Lower leg skin (tissue), 4 donors: ENCODE results near the gene CATSPER1. TPM values are rescaled to one million over a fixed set of nuclear protein-coding genes. Genes with fewer than 3 reads are reported as not detected.

Experiments
- DNase-seq, 2 donors: peaks; one replicate each; pipeline ENCODE4 v3.0.0-alpha.2; 2019; ENCODE audit warnings: low spot score in 2 of 2
- H3K4me3 ChIP-seq: fragments of 200-600 bp; sonication (generic); 2 replicates; pipeline ENCODE4 v1.5.1; 2017; ENCODE audit warnings: mild to moderate bottlenecking, low read depth; ENCODE audit not compliant: poor library complexity, severe bottlenecking
- POLR2A ChIP-seq, 2 donors: fragments of 450-650 bp; IDR thresholded peaks; one replicate each; pipeline ENCODE4 v1.6.1; 2016 to 2017; ENCODE audit warnings: antibody characterized with exemption in 2 of 2, mild to moderate bottlenecking in 1 of 2, moderate library complexity in 1 of 2
- WGBS, 2 donors: methylation state at CpG; one replicate each; pipeline ENCODE4 v1.1.5; 2018; 5-methylcytosine and 5-hydroxymethylcytosine counted together
- intact Hi-C: fragments of 100-400 bp; cut with DNase I; formaldehyde crosslinking; loops from one replicate; pipeline ENCODE4 v1.15.0; 2023; ENCODE audit warnings: low total_unique reads
- total RNA-seq, 4 donors: library from RNA; depleted of rRNA; stranded (reverse); fragments of >200 nt; gene quantifications; one replicate each; pipeline ENCODE4 v1.1.0, GENCODE V29; 2016
- TF ChIP-seq, protein P1 (sequence below), 3 donors: fragments of 450-650 bp; IDR thresholded peaks; one replicate each; pipeline ENCODE4 v1.5.1; 2016; ENCODE audit warnings: antibody characterized with exemption in 3 of 3, mild to moderate bottlenecking in 3 of 3, moderate library complexity in 2 of 3

CATSPER1 gene
- total RNA-seq, 4 donors from 2014 or later = not detected

DNA sequence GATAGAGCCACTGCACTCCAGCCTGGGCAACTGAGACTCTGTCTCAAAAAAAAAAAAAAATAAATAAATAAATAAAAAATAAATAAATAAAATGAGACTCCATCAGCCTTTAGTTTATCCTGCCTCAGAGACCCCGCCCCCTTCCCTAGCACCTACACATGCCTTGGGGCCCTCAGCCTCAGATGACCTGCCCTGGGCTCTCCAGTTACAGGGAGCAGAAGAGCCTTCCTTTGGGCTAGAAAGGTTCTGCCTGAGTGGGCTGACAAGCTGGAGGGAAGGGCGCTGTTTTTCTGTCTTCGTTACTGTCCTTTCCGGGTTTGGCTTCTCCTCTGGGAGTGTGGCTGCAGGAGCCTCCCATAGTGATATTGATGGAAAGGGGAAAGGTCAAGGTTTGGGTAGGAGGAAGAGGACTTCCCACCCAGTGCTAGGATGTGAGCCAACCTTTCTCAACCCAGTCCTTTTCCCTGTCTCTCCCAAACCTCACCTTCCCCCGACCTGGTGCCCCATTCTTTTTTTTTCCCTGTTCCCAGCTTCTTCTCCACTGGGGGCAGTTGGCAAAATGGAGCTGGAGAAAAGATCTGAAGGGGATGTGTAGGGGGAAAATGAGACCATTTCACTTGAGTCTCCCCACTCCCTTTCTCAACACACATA, 24.4 kb upstream of the CATSPER1 start:
- WGBS, 2 donors = 82 to 86% methylated on average over 5 of the region's 5 CpGs
- no peak for TF ChIP-seq POLR2A (IDR thresholded peaks at IDR 0.05)
- TF ChIP-seq, protein P1, sequence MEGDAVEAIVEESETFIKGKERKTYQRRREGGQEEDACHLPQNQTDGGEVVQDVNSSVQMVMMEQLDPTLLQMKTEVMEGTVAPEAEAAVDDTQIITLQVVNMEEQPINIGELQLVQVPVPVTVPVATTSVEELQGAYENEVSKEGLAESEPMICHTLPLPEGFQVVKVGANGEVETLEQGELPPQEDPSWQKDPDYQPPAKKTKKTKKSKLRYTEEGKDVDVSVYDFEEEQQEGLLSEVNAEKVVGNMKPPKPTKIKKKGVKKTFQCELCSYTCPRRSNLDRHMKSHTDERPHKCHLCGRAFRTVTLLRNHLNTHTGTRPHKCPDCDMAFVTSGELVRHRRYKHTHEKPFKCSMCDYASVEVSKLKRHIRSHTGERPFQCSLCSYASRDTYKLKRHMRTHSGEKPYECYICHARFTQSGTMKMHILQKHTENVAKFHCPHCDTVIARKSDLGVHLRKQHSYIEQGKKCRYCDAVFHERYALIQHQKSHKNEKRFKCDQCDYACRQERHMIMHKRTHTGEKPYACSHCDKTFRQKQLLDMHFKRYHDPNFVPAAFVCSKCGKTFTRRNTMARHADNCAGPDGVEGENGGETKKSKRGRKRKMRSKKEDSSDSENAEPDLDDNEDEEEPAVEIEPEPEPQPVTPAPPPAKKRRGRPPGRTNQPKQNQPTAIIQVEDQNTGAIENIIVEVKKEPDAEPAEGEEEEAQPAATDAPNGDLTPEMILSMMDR (IDR thresholded peaks at IDR 0.05) = no peak
- intact Hi-C loops = no loop called here
- H3K4me3 ChIP-seq = no peak overlapping the region
- DNase-seq = no peak

DNA sequence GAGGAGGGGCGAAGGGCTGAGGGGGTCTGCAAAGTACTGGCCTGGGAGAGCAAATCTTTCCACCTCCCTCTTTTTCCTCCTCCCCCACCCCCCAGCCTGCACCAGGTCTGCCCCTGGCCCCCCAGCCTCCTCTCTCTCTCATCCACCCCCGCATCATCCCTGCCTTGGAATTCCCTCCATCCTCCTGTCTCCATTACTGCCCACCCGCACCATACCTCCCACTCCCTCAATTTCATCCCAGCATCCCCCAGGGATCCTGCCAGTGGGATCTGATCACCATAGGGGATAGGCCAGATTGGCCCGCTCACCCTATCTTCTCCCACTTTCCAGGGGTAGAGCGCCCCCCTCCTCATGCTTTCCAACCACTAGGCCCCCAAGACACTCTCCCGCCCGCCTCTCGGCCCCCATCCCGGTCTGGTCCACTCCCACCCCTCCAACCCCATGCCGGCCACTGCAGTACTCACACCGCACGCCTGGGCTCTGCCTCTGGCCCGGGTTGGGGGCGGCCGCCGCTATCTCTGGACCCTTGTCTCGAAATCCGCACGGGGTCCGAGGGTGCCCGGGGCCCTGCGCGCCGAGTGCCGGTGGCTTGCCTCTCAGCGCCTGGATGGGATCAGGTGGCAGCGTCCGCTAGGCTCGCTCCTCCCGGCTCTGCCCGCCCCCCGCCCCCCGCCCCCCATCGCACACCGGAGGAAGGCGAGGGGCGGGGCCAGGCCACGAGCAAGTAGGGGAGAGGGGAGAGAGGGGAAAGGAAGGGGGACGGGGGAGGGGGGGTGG, 22.5 kb upstream of the CATSPER1 start, which contains the start of gene GAL3ST3:
Gene GAL3ST3, minus strand, starts transcription at position 615 of the 777 bp plus-strand sequence. CDS start 3,746 bp downstream, outside the sequence.
- TF ChIP-seq POLR2A (IDR thresholded peaks at IDR 0.05) = no peak
- TF ChIP-seq, protein P1 (IDR thresholded peaks at IDR 0.05) = no peak
- no peak for DNase-seq
- whole genome bisulfite sequencing, 2 donors = 15 to 24% methylated on average over 29 to 31 of the region's 39 CpGs
- no peak within 1 kb of the TSS for H3K4me3 ChIP-seq
- intact Hi-C loops = no loop called here

DNA sequence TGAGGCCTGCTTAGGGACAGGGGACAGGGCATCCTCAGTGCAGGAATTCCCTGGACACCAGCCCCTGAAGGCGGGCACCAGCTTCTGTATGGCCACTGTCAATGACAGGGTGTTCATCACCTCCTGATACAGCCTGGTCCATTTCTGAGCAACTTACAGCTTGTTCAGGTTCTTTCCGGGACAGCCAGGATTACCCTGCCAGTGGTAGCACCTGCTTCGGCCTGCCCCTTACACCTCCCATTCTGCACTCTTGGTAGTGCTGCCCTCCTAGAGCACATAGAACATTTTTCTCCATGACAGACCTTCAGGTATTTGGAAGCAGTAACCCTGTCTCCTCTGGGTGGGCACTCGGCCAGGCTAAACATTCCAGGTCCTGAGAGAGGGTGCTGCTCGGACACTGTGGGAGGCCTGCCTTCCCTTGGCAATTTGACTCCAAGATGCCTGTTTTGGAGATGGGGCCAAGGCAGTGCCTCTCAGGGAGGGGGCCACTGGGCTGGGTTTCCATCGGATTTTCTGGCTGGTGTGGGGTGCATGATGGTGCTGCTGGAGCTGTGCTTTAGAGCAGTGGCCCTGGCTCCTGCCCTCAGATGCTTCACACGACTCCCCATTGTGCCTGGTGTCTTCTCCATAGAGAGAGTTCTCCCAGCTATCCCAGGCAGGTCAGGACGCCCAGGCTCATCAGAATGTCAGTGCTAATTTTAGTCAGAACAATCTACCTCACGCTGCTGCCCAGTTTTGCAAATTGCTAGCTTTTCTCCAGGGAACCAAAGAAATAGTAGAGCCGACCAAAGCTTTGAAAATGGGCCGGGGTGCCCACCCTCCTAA, 21.5 kb upstream of the CATSPER1 start:
- no peak overlapping the region for H3K4me3 ChIP-seq
- intact Hi-C loops = no loop called here
- TF ChIP-seq POLR2A (IDR thresholded peaks at IDR 0.05) = no peak
- TF ChIP-seq, protein P1 (IDR thresholded peaks at IDR 0.05) = no peak
- no peak for DNase-seq
- 85 to 91% methylated on average over 11 of the region's 11 CpGs for WGBS, 2 donors

DNA sequence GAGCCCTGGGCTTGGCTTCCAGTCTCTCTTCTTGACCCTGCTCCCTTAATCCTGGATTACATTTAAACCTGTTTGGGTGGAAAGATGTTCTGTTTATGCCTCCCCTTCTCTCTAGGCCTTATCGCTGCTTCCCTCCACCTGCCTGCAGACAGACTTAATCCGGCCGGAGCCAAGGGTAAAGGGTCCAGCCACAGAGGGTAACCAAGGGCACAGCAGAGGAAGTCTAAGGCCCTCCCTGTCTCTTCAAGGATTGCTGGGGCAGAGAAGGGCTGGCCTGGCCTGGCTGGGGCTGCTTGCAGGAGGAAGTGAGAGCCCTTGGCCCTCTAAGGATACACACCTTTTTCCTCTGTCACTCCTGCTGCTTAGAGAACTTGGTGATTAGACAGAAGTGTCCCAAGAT, 20.6 kb upstream of the CATSPER1 start:
- WGBS, 2 donors = 93 to 100% methylated on average over 3 of the region's 3 CpGs
- intact Hi-C loops = no loop called here
- DNase-seq = no peak
- TF ChIP-seq POLR2A (IDR thresholded peaks at IDR 0.05) = no peak
- TF ChIP-seq, protein P1 (IDR thresholded peaks at IDR 0.05) = no peak
- no peak overlapping the region for H3K4me3 ChIP-seq

DNA sequence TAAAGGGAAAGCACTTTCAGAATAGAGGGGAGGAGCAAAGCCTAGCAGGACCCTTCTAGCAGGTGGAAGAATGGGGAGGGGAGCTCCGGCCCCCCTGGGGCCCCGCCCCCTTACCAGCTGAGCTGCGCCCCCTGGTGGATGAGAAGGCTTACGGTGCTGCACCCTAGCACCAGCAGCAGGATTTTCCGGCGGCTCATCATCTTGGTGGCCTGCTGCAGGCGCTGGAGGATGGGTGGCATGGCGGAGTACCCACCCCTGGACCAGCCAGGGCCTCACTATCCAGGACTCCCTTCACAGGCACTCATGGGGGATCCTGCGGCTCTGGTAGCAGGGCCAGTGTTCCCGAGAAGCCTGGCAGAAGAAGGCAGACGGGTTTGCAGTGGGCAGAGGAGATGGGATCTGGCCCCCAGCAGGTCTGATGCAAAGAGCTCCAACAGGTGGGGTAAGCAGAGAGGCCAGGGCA, 18.9 kb upstream of the CATSPER1 start:
- WGBS, 2 donors = 13 to 16% methylated on average over 8 to 11 of the region's 11 CpGs
- no peak overlapping the region for H3K4me3 ChIP-seq
- DNase-seq = peak; percentile 42 to 92
- TF ChIP-seq POLR2A (IDR thresholded peaks at IDR 0.05) = no peak
- TF ChIP-seq, protein P1 (IDR thresholded peaks at IDR 0.05) = peak in 1 of 3 donors; percentile 47
- intact Hi-C loops = no loop called here
